Psoas muscle (tissue), 8 donors: ENCODE data around the gene SF3B3. TPM values are rescaled to one million over a fixed set of nuclear protein-coding genes. Genes with fewer than 3 reads are reported as not detected.
"Not testable (repeated sequence)": the region's sequence is repeated elsewhere in the genome, so short reads cannot be mapped to it uniquely, and the experiment has no call there.

Source experiments
- ATAC-seq, 4 donors: fragments of 200-7000 bp; cut with Tn5 transposase; one replicate each; pipeline ENCODE4 v1.9.1; 2020; ENCODE audit warnings: moderate library complexity in 3 of 4, mild to moderate bottlenecking in 2 of 4
- DNase-seq, 2 donors: peaks; one replicate each; pipeline ENCODE4 v3.0.0-alpha.2; 2020
- H3K27ac ChIP-seq: fragments of 200-600 bp; one replicate; pipeline ENCODE4 v1.8.0; 2022
- H3K27me3 ChIP-seq, 3 donors: fragments of 200-600 bp in 1 of 3; one replicate each; pipeline versions ENCODE4 v1.6.1 to v1.8.0; 2013 to 2022; ENCODE audit warnings: low read length in 2 of 3, mild to moderate bottlenecking in 2 of 3, moderate library complexity in 1 of 3; ENCODE audit not compliant: insufficient read depth in 3 of 3
- H3K36me3 ChIP-seq, 2 donors: fragments of 200-600 bp in 1 of 2; one replicate each; pipeline versions ENCODE4 v1.6.1 to v1.8.0; 2013 to 2022; ENCODE audit warnings: low read depth in 1 of 2, mild to moderate bottlenecking in 1 of 2, moderate library complexity in 1 of 2; ENCODE audit not compliant: insufficient read depth in 1 of 2
- H3K4me1 ChIP-seq: fragments of 200-600 bp; one replicate; pipeline ENCODE4 v1.8.0; 2022
- H3K4me3 ChIP-seq: fragments of 200-600 bp; one replicate; pipeline ENCODE4 v1.8.0; 2022; ENCODE audit warnings: mild to moderate bottlenecking
- H3K9me3 ChIP-seq: fragments of 200-600 bp; one replicate; pipeline ENCODE4 v1.8.0; 2022
- WGBS, 3 donors: extraction: QIAGEN DNeasy Blood & Tissue Kit; methylation state at CpG; one replicate each; pipeline versions ENCODE4 v1.1.6 to v1.1.7; 2013; 5-methylcytosine and 5-hydroxymethylcytosine counted together
- intact Hi-C, 2 donors: fragments of 100-400 bp; cut with DNase I; formaldehyde crosslinking; loops; one replicate each; pipeline versions ENCODE4 v1.11.0 to v1.14.2; 2022
- polyA plus RNA-seq, 3 donors: library from polyadenylated mRNA; stranded (reverse); fragments of 200-250 nt; gene quantifications; one replicate each; pipeline ENCODE4 v1.2.3, GENCODE V29; 2013
- total RNA-seq, 4 donors: library from RNA; stranded (reverse); fragmentation: NEBNext Ultra II Directional in 2 of 4; extraction: Animal tissue kit (Norgen Biotek cat#: 25700) in 2 of 4; gene quantifications; one replicate each; pipeline versions ENCODE4 v1.2.1 to v1.2.4, GENCODE V29; 2021 to 2023
- TF ChIP-seq, protein P1 (sequence below): fragments of 200-600 bp; IDR thresholded peaks from one replicate; pipeline ENCODE4 v1.8.0; 2022; ENCODE audit warnings: antibody characterized with exemption
- donor health status: healthy with polysubstance abuse.
- donor health status: DM: no; HTN: no; CAD: no; lungs with moderate emphysema.
- donor health status: Bipolar disorder and iron deficiency.
- donor health status: healthy.
- donor health status: DM: yes; HTN: yes; CAD: no.
- donor health status: DM: no; HTN: no; CAD: no.
- donor health status: DM: no; HTN: no; CAD: no.
- donor health status: DM: yes; HTN: yes; CAD: no.

SF3B3 gene
- total and polyA plus RNA-seq, 7 donors, result 50.0 to 178 (median 145) TPM

DNA sequence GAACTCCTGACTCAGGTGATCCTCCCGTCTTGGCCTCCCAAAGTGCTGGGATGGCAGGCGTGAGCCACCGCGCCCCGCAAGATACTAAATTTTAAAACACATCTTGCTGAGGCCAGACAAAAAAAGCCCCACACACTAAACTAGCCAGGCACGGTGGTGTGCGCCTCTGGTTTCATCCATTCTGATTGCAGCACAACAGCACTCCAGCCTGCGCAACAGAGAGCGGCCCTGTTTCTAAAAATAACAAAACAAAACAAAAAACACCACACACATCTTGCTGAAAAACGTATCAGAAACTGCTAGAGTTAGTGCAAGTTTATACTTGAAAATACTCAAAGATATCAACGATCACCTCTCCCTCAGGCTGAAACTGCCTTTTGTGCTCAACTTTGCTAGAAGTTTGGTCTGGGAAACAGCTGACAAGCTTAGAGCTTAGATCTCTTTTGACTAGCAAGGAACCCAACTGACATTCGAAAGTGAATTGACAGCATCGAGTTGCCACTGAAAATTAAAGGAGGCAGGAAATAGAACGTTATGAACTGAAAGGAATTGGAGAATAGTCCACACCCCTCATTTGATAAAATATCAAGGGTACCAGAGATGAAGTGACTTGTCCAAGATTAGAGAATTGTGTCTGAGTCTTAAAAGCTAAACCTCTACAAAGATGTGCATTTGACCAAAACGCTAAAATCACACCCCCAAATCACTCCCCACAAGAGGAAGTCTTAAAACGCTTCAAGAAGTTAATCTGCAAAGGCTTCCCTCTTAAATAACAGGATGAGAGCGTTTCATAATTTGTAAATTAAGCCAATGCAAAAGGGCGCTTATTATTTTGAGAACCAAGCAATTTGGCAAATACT is 1.2 kb upstream of the SF3B3 start:
- peak overlapping the region; percentile 90 for H3K27ac ChIP-seq
- H3K4me1 ChIP-seq, result peaks cover 30% of the 10 kb centered on the region
- intact Hi-C loops, result no loop called here
- peaks cover 0 to 41% of the 10 kb centered on the region in 2 donors for H3K36me3 ChIP-seq
- DNase-seq, result no peak
- peak overlapping the region; percentile 82 for H3K4me3 ChIP-seq
- 52 to 54% (median 52%) methylated on average over 18 of the region's 18 CpGs for WGBS, 3 donors
- no peaks in the 10 kb centered on the region for H3K9me3 ChIP-seq
- no peaks in the 10 kb centered on the region for H3K27me3 ChIP-seq
- no peak for ATAC-seq
- TF ChIP-seq, protein P1, sequence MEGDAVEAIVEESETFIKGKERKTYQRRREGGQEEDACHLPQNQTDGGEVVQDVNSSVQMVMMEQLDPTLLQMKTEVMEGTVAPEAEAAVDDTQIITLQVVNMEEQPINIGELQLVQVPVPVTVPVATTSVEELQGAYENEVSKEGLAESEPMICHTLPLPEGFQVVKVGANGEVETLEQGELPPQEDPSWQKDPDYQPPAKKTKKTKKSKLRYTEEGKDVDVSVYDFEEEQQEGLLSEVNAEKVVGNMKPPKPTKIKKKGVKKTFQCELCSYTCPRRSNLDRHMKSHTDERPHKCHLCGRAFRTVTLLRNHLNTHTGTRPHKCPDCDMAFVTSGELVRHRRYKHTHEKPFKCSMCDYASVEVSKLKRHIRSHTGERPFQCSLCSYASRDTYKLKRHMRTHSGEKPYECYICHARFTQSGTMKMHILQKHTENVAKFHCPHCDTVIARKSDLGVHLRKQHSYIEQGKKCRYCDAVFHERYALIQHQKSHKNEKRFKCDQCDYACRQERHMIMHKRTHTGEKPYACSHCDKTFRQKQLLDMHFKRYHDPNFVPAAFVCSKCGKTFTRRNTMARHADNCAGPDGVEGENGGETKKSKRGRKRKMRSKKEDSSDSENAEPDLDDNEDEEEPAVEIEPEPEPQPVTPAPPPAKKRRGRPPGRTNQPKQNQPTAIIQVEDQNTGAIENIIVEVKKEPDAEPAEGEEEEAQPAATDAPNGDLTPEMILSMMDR, result no peak

DNA sequence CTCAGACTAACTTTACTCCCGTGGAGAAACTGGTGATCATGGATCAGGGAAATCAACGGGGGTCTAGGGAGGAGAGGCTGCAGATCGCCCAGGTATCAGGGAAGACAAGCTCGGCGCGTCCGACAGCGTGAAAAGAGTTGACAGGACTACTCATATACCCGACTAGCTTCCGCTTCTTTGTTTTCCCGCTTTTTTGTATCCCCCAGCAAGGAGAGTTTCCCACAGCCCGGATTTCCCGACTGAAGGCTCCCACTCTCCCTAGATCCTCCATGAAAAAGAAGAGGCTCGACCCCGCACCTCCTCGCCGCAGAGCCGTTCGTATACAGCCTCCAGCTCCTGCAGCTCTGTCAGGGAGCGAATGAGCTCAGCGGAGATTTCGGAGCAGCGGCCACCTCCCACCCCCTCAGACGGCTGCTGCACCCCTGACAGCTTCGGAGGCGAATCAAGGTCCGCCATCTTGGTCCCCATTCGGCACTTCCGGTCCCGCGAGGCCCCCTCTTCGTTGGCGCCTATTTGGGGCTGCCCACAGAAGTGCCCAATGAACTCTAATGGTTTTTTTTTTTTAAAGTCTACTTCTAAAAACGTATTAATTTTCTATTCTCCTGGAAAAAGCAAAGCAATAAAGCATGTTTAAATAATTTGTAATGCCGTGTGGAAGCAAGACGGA is 407 bp upstream of the SF3B3 start, which contains the start of gene COG4:
COG4 (minus strand) TSS at position 479 of the 667 bp plus-strand sequence; CDS start at position 468, 11 bp downstream.
- peaks cover 37% of the 10 kb centered on the region for H3K4me1 ChIP-seq

DNA sequence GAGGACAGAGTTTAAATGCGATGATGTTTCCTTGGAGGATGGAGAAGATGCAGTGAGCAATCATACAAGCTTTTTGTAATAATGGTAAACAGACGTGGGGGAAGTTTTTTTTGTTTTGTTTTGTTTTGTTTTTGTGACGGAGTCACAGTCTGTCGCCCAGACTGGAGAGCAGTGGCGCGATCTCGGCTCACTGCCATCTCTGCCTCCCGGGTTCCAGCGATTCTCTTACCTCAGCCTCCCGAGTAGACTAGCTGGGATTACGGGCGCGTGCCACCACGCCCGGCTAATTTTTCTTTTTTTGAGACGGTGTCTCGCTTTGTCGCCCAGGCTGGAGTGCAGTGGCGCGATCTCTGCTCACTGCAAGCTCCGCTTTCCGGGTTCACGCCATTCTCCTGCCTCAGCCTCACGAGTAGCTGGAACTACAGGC is 796 bp downstream of the SF3B3 start:
- Histone ChIP-seq H3K4me3 (peak overlapping the region; percentile 82), H3K36me3 (peaks cover 4 to 42% of the 10 kb centered on the region in 2 donors), H3K27ac (peak overlapping the region; percentile 90), H3K4me1 (peaks cover 49% of the 10 kb centered on the region)
- DNase-seq (peak; percentile 23 to 70), ATAC-seq (peak; percentile 9 to 46 (median 28))
- H3K27me3 ChIP-seq, intact Hi-C loops, H3K9me3 ChIP-seq: not testable (repeated sequence)
- WGBS, 3 donors, result 0 to 4% (median 1%) methylated on average over 24 of the region's 24 CpGs

More for the DNA sequence above, 407 bp upstream of the SF3B3 start, which contains the start of gene COG4:
- ATAC-seq (peak; percentile 91 to 94 (median 92)), DNase-seq (peak; percentile 89 to 94)
- TF ChIP-seq, protein P1, result no peak
- H3K27ac ChIP-seq, result peak within 1 kb of the TSS; percentile 90
- 0 to 1% (median 0%) methylated on average over 36 of the region's 36 CpGs for WGBS, 3 donors
- peak within 1 kb of the TSS; percentile 82 for H3K4me3 ChIP-seq
- intact Hi-C loops, result no loop called here
- H3K36me3 ChIP-seq, result peaks cover 0 to 41% of the 10 kb centered on the region in 2 donors
- H3K9me3 ChIP-seq, result no peaks in the 10 kb centered on the region
- no peaks in the 10 kb centered on the region for H3K27me3 ChIP-seq

DNA sequence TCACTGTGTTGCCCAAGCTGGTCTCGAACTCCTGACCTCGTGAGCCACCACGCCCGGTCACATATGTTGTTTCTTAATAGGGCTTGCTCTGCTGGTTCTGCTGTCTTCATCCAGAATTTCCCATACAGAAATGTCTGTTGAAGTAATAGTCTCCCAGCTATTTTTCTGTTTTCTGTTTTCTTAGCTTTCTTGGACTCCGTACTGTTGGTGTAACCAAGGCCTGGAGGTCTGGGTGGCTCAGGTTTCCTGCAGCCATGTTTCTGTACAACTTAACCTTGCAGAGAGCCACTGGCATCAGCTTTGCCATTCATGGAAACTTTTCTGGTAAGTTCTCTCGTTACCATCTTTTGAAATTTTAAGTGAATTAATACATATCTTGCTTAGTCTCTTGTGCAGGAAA is 2.8 kb downstream of the SF3B3 start:
- 62 to 68% (median 66%) methylated on average over 6 of the region's 6 CpGs for WGBS, 3 donors
- intact Hi-C loops, result loop anchor here in 1 of 2 donors (5.0 kb wide), 2 partner anchors 126 to 246 kb away; no protein-coding TSS in a partner anchor
- TF ChIP-seq, protein P1, result no peak
- Histone ChIP-seq H3K27me3 (no peaks in the 10 kb centered on the region), H3K4me1 (peaks cover 53% of the 10 kb centered on the region), H3K27ac (no peak overlapping the region), H3K36me3 (peaks cover 4 to 56% of the 10 kb centered on the region in 2 donors), H3K9me3 (no peaks in the 10 kb centered on the region), H3K4me3 (peak overlapping the region; percentile 9)
- DNase-seq (no peak), ATAC-seq (no peak)
